Stimulated activated naive CD8-positive, alpha-beta T cell treated with anti-CD3 and anti-CD28 coated beads, Interleukin-15, amount 100 ng/mL, for 72 hours (primary cell): ENCODE results near the gene ILKAP.

Source experiments
- ATAC-seq: fragments of 150-1000 bp; cut with Tn5 transposase; 2 replicates; pipeline ENCODE4 v1.10.0; 2021; ENCODE audit warnings: mild to moderate bottlenecking, moderate library complexity
- DNase-seq, 2 donors: peaks; one replicate each; pipeline ENCODE4 v3.0.0; 2021 to 2022
- H3K27ac Mint-ChIP-seq, 2 donors: one replicate each; pipeline ENCODE4 v1.8.0; 2022; ENCODE audit warnings: mild to moderate bottlenecking in 2 of 2, mixed read lengths in 2 of 2, moderate library complexity in 2 of 2
- H3K27me3 Mint-ChIP-seq: one replicate; pipeline ENCODE4 v1.8.0; 2022; ENCODE audit warnings: mixed read lengths
- H3K4me1 Mint-ChIP-seq: one replicate; pipeline ENCODE4 v1.8.0; 2022; ENCODE audit warnings: mild to moderate bottlenecking, mixed read lengths
- H3K4me3 Mint-ChIP-seq, 2 donors: one replicate each; pipeline ENCODE4 v1.8.0; 2022; ENCODE audit warnings: mild to moderate bottlenecking in 2 of 2, mixed read lengths in 2 of 2, moderate library complexity in 1 of 2
- H3K9me3 Mint-ChIP-seq, 2 donors: one replicate each; pipeline ENCODE4 v1.8.0; 2022; ENCODE audit warnings: mixed read lengths in 2 of 2

ILKAP gene

DNA sequence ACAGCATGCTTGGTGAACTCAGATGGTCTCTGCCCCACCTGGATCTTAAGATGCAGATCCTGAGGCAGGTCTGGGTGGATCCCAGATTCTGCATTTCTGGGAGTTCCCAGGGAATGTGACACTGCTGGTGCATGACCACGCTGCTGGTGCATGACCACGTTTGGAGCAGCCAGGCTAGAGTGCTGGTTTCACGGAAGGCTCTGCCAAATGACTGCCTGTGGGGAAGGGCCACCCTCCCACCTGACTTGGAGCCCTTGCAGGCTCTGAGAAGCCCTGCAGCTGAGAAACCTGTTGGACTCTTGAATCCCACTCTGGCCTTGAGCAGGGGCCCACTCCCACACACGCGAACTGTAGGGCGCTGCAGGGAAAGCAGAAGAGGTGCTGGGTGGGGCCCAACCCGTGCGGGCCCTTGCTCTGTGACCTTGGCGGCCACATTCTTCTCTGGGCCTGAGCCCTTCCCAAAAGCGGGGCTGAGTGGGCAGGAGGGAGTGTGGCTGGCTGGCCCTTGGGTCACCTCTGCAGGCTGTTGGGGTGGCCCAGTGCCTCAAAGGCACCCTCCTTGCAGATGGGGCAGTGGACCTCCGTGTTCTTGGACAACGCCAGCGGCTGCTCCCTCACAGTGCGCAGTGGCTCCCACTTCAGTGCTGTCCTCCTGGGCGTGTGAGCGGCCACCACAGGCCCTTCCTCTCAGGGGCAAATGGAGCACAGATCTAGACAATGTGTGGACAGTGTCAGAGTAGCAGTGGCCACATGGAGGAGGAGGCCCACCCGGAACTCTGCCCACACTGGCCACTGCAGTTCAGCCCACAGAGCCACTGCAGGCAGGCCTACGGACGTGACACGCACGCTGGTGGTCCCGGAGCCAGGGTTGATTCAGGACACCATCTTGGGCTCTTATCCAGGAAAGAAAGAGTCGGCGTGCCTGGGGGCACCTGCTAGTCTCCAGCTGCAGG, 36.8 kb downstream of the ILKAP start:
- DNase-seq (peak in 1 of 2 donors; percentile 9), ATAC-seq (no peak)
- peaks cover 17% of the 10 kb centered on the region for H3K4me1 Mint-ChIP-seq
- H3K27me3 Mint-ChIP-seq: peaks cover 38% of the 10 kb centered on the region
- no peak overlapping the region for H3K27ac Mint-ChIP-seq
- no peak overlapping the region for H3K4me3 Mint-ChIP-seq
- no peaks in the 10 kb centered on the region for H3K9me3 Mint-ChIP-seq

DNA sequence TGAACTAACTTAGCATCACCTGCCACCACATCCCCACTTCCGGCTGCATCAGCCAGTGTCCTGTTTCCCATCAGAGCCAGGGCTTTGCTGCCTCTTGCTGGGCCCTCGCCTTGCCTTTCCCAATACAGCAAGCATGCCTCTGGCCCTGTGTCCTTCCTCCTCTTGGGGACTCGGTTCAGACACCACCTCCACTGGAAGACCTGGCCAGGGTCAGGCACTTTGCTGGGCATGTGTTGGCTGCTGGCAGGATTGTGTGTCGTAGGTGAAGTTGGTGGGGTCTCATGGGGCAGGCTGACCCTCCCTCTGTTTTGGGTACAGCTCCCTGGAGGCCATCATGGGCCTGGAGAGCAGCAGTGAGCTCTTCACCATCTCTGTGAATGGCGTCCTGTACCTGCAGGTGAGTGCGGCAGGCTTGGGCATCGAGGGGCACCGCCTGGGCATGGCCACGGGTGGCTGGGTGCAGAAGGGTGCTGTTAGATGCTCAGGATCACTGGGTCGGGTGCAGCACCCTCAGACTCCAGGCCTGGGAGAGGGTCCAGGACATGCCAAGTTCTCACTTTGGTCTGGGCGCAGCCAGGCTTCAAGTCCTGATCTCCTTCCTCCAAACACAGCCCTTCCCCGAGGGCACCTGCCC, 38.1 kb downstream of the ILKAP start:
- ATAC-seq: no peak
- Mint-ChIP-seq H3K27ac (no peak overlapping the region), H3K4me3 (no peak overlapping the region), H3K27me3 (peaks cover 51% of the 10 kb centered on the region), H3K4me1 (peaks cover 22% of the 10 kb centered on the region), H3K9me3 (no peaks in the 10 kb centered on the region)
- DNase-seq: peak in 1 of 2 donors; percentile 8

DNA sequence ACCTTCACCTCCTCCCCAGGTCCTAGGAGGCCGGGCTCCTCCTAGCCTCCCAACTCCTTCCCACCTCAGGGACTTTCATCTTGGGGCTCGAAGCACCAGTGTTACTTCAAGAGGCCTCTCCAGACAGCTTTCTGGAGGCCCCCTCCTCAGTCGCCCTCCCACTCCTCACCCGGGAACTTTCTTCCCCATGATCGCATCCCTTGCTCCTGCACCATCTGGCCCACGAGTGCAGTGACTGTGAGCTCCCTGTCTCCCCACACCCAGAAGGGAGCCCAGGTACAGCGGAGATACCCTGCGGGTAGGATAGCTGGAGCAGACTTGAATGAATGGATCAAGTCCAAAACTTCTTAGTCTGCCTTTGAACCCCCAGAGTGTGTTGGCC, 38.6 kb downstream of the ILKAP start:
- H3K4me3 Mint-ChIP-seq: no peak overlapping the region
- no peak for ATAC-seq
- no peak for DNase-seq
- H3K9me3 Mint-ChIP-seq: no peaks in the 10 kb centered on the region
- peaks cover 56% of the 10 kb centered on the region for H3K27me3 Mint-ChIP-seq
- no peak overlapping the region for H3K27ac Mint-ChIP-seq
- peaks cover 24% of the 10 kb centered on the region for H3K4me1 Mint-ChIP-seq

DNA sequence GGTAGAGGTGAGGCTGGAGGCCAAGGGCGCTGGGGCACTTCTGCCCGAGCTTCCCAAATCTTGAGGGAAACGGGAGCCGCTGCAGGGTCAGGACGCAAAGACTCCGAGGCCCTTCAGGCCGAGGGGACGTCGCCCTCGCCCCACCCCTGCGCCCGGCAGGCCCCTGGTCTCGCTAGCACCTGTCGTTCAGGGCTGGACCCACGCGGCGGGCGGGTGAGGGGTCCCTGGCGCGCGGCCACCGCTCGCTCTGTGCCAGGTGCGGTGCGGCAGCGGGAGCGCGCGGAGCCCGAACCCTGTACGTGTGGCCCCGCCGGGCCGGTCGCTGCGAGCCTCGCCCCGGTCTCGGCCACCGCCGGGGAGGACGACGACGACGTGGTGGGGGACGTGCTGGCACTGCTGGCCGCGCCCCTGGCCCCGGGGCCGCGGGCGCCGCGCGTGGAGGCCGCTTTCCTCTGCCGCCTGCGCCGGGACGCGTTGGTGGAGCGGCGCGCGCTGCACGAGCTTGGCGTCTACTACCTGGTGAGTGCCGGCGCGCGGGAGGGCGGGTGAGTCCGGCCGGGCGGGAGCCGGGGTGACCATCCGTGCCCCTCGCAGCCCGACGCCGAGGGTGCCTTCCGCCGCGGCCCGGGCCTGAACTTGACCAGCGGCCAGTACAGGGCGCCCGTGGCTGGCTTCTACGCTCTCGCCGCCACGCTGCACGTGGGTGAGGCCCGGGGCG, 39.9 kb downstream of the ILKAP start:
- DNase-seq (no peak), ATAC-seq (no peak)
- no peaks in the 10 kb centered on the region for H3K9me3 Mint-ChIP-seq
- H3K27me3 Mint-ChIP-seq: peaks cover 66% of the 10 kb centered on the region
- H3K27ac Mint-ChIP-seq: no peak overlapping the region
- H3K4me1 Mint-ChIP-seq: peaks cover 30% of the 10 kb centered on the region
- no peak overlapping the region for H3K4me3 Mint-ChIP-seq

DNA sequence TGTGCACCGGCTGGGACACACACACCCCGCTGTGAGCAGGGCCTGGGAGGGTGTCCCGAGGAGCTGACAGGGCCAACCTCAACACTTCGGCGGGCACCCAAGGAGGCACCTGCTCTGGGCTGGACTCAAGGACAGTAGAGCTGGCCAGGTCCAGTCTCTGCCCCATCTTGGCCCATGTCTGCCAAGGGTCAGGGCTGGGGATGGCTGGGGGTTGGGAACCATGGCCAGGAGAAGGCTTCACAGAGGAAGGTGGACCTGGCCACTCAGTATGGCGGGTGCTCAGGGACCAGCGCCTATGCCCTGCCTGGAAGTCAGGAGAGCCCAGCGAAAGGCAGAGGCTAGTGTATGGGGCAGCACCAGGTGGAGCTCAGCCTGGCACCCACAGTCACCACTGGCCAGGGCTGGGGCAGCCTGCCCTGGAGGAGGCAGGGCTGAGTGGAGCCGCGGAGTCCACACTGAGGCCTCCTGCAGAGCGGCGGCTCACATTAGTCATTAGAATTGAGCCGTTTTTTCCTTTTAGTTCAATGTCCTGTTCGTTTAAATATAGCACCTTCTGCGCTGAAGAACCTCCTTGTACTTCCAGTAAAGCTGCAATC, 40.6 kb downstream of the ILKAP start:
- no peak overlapping the region for H3K4me3 Mint-ChIP-seq
- ATAC-seq: no peak
- H3K4me1 Mint-ChIP-seq: peaks cover 30% of the 10 kb centered on the region
- no peaks in the 10 kb centered on the region for H3K9me3 Mint-ChIP-seq
- no peak for DNase-seq
- H3K27ac Mint-ChIP-seq: no peak overlapping the region
- H3K27me3 Mint-ChIP-seq: peaks cover 66% of the 10 kb centered on the region

DNA sequence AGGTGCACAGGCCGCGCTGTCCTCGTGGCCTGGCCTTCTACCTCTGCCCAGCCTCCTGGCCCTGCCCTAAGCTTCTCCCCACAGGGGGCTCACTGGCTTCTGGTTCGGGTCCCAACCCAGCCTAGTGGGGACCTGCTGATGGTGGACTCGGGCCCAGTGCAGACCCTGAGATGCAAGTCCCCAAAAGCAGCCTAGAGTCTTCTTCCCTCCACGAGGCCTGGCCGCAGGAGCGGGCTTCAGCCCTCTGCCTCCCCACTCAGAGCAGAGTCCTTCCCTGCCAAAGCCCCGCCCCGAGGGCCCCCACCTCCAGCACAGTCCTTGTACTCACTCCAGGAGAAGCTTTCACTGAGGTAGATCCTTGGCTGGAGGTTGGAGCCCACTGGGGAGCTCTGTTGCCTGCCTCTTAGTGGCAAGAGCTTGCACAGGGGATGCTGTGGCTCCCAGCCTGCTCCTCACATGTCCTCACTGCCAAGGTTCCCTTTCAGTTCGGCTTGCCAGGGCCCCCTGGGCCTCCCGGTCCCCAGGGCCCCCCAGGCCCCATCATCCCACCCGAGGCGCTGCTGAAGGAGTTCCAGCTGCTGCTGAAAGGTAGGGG, 41.1 kb downstream of the ILKAP start:
- no peak overlapping the region for H3K4me3 Mint-ChIP-seq
- no peak overlapping the region for H3K27ac Mint-ChIP-seq
- H3K27me3 Mint-ChIP-seq: peaks cover 66% of the 10 kb centered on the region
- peaks cover 30% of the 10 kb centered on the region for H3K4me1 Mint-ChIP-seq
- H3K9me3 Mint-ChIP-seq: no peaks in the 10 kb centered on the region
- DNase-seq: no peak
- ATAC-seq: no peak

DNA sequence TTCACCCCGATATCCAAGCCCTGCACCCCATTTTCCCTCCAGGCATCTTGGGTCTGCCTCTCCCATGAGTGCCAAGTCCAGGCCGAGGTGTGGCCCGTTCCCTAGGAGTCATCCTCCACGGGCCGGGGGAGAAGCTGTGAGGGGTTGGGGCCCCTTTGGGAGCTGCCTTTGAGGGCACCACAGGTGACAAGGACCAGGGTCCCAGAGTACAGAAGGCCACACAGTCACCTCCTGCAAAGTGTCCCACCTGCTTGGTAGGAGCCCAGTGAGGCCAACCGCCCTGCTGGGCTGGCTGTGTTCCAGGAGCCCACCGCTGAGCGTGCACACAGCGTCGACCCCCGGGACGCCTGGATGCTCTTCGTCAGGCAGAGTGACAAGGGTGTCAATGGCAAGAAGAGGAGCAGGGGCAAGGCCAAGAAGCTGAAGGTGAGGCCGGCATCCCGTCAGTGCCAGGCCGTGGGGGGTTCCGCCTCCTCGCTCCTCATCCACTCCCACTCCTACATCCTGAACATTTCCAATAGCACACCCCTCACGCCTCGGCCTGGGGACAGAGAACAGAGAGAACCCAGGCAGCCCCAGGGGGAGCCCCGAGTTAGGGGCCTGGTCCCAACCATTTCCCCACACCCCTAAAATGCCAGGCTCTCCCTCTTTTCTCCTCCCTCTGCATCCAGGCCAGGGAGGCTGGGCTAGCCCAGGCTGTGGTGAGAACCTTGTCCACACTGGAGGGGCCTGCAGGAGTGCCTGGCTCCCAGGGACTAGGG, 42.0 kb downstream of the ILKAP start:
- DNase-seq: no peak
- ATAC-seq: no peak
- no peak overlapping the region for H3K4me3 Mint-ChIP-seq
- peaks cover 30% of the 10 kb centered on the region for H3K4me1 Mint-ChIP-seq
- peaks cover 66% of the 10 kb centered on the region for H3K27me3 Mint-ChIP-seq
- H3K9me3 Mint-ChIP-seq: no peaks in the 10 kb centered on the region
- no peak overlapping the region for H3K27ac Mint-ChIP-seq

DNA sequence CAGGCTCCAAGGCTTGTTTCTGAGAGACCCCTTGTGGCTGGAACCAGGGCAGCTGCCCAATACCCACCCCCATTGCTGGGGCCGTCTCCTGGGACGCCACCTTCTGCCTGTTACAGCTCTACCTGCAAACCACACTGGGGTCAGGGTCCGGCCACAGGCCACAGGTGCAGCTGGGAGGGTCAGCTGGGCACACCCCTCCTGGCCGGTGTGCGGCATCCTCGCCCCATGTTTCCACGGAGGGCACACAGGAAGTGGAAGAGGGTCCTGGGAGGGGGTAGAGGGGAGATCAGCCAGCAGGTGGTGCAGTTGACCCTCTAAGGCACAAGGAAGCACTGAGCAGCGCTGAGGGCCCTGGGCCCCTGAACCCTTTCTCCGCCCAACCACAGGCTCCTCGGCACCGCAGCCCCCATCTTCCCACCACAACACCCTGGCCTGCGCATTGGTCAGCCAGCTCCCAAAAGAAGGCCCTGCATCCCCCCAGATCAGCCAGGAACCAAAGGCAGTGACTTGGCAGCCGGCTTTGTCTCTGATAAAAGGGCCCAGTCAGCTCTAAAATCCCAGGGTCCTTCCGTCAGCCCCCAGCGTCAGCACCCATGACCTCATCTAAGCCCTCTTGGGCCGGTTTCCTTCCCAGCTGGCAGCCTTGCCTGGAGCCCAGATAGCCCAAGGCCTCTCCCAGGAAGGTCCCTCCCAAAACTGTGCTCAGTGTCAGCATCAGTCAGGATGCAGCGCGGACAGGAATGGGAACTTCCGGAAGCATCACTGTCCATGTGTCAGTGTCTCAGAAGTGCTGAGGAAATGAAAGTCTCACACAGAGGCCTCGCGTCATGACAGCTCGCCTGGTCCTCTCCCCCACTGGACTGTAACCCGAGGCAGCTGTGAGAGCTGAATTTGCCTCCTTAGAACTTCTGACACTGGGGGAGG, 43.0 kb downstream of the ILKAP start:
- H3K4me1 Mint-ChIP-seq: peaks cover 30% of the 10 kb centered on the region
- peak overlapping the region in 1 of 2 donors; percentile 83 for H3K4me3 Mint-ChIP-seq
- ATAC-seq (peak; percentile 50), DNase-seq (peak; percentile 40 to 42)
- H3K9me3 Mint-ChIP-seq: no peaks in the 10 kb centered on the region
- no peak overlapping the region for H3K27ac Mint-ChIP-seq
- H3K27me3 Mint-ChIP-seq: peaks cover 61% of the 10 kb centered on the region

DNA sequence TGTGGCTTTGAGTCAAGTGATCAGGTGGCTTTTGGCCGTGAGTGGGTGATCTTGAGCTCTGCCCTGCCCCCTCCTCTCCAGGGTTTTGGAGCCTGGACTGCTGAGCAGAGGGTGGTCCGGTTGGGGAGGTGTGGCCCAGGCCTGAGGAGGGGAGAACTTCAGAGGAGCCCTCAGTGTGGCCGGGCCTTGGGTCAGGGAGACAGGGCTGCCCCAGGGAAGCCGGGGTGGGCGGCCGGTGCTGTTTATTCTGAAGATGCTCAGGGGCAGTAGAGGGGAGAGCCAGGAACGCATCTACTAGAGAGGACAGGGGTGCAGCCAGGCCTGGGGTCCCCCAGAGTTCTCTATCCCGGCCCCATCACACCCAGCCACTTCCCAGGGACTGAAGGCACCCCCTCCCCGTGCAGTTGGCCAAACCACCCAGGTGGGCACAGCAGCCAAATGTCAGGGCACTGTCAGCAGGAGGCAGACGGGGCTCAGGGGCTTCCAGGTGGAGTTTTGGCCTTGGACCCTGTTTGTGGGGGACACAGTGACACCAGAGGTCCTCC, 43.8 kb downstream of the ILKAP start:
- H3K27ac Mint-ChIP-seq: no peak overlapping the region
- H3K4me3 Mint-ChIP-seq: peak overlapping the region; percentile 75 to 83
- peaks cover 53% of the 10 kb centered on the region for H3K27me3 Mint-ChIP-seq
- peaks cover 25% of the 10 kb centered on the region for H3K4me1 Mint-ChIP-seq
- ATAC-seq (no peak), DNase-seq (no peak)
- H3K9me3 Mint-ChIP-seq: peaks cover 0 to under 1% of the 10 kb centered on the region in 2 donors

DNA sequence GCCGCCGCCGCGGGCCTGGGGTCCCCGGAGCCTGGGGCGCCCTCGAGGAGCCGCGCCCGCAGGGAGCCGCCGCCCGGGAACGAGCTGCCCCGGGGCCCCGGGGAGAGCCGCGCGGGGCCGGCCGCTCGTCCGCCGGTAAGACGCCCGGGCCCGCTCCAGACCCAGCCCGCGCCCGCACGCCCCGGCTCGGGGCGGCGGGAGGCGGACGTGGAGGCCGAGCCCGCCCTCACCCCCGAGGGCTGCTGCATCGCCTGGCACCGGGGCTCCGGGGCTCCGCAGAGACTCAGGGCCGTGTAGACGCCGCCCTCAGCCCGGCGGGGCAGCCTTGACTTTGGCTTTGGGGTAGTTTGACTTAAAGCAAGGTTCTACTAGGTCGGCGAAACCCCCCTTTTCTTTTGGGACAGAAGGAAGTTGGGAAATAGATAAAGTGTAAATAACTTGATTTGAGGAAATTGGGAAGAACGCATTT, 44.4 kb downstream of the ILKAP start:
- ATAC-seq (peak; percentile 68), DNase-seq (peak in 1 of 2 donors; percentile 40)
- H3K27me3 Mint-ChIP-seq: peaks cover 47% of the 10 kb centered on the region
- peaks cover 19% of the 10 kb centered on the region for H3K4me1 Mint-ChIP-seq
- H3K9me3 Mint-ChIP-seq: peaks cover 0 to 6% of the 10 kb centered on the region in 2 donors
- no peak overlapping the region for H3K27ac Mint-ChIP-seq
- peak overlapping the region; percentile 75 to 83 for H3K4me3 Mint-ChIP-seq

DNA sequence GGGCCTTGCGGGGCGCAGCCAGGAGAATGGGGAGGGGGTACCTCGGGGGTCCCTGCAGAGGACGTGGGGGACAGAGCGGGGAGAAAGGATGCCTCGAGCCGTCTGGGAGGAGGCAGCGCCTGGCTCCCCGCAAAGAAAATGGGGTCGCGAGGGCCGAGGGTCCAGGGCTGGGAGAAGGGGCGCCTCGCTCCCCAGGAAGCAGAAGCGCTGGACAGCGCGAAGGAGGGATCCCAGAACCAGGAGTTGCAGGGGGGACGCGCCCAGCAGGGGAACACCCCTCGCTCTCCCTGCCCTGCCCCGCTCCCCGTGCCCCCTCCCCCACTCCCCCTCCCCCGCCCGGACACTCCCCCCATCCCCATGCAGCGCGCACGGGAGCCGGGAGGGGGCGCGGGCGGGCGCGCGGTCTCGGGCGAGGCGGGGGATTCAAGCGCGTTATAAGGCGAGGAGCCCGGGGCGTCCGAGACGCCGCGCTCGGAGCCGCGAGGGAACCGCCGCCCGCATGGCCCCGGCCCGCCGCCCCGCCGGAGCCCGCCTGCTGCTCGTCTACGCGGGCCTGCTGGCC, 44.9 kb downstream of the ILKAP start, which contains the start of gene ERFE:
Gene ERFE (plus strand): TSS at position 462 of the 562 bp plus-strand sequence. CDS start 38 bp downstream, at position 500.
- ATAC-seq (peak; percentile 74), DNase-seq (peak; percentile 60 to 69)
- peak within 1 kb of the TSS; percentile 75 to 83 for H3K4me3 Mint-ChIP-seq
- H3K9me3 Mint-ChIP-seq: peaks cover 0 to 10% of the 10 kb centered on the region in 2 donors
- peaks cover 19% of the 10 kb centered on the region for H3K4me1 Mint-ChIP-seq
- peaks cover 45% of the 10 kb centered on the region for H3K27me3 Mint-ChIP-seq
- no peak within 1 kb of the TSS for H3K27ac Mint-ChIP-seq

DNA sequence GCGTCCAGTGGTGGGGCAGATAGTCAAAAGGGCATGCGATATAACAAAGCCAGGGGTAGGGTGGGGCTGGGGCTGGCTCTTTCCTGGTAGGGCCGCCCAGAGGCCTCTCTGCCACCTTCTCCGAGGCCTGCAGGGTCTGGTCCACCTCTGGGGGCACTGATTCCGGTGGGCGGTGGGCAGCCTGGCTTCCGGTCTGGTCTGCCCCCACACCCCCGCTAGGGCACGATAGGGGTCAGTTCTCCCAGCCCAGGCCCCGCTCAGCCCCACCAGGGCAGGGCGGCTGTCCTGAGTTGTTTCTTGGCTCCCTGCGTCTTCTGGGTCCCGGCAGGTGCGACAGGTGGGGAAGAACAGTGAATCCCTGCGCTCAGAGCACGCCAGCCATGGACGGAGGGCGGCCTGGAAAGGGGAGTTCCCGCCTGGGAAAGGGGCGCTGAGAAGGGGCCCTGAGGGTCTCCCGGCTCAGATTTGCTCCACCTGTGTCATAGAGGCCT, 45.4 kb downstream of the ILKAP start:
- H3K27me3 Mint-ChIP-seq: peaks cover 42% of the 10 kb centered on the region
- peak overlapping the region; percentile 45 to 54 for H3K4me3 Mint-ChIP-seq
- H3K4me1 Mint-ChIP-seq: peaks cover 19% of the 10 kb centered on the region
- H3K9me3 Mint-ChIP-seq: peaks cover 0 to 10% of the 10 kb centered on the region in 2 donors
- DNase-seq: no peak
- H3K27ac Mint-ChIP-seq: no peak overlapping the region
- no peak for ATAC-seq
